ENCODE measurements around the gene AFF2.

DNA sequence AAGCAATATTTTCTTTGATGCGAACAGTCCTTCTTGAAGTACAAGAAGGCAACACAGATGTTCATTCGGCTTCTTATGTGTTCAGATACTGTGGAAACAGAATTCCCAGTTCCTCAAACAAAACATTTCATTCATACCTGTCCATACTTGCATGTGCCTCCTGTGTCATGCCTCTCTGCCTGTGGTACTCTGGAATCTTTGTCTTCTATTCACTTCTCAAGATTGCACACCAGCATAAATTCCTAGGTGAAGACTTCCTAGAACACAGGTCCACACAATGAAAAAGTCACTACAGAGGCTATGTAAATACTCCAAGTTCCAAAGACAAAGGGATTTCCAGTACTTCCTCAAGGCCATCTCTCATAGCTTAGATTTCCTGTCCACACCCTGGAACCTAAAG is 367.2 kb downstream of the AFF2 start:
- TF ChIP-seq, protein P1, sequence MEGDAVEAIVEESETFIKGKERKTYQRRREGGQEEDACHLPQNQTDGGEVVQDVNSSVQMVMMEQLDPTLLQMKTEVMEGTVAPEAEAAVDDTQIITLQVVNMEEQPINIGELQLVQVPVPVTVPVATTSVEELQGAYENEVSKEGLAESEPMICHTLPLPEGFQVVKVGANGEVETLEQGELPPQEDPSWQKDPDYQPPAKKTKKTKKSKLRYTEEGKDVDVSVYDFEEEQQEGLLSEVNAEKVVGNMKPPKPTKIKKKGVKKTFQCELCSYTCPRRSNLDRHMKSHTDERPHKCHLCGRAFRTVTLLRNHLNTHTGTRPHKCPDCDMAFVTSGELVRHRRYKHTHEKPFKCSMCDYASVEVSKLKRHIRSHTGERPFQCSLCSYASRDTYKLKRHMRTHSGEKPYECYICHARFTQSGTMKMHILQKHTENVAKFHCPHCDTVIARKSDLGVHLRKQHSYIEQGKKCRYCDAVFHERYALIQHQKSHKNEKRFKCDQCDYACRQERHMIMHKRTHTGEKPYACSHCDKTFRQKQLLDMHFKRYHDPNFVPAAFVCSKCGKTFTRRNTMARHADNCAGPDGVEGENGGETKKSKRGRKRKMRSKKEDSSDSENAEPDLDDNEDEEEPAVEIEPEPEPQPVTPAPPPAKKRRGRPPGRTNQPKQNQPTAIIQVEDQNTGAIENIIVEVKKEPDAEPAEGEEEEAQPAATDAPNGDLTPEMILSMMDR (IDR thresholded peaks at IDR 0.05): no peak
- no peak for TF ChIP-seq POLR2A (IDR thresholded peaks at IDR 0.05)
- TF ChIP-seq POLR2AphosphoS5 (IDR thresholded peaks at IDR 0.05): no peak
- TF ChIP-seq EP300 (IDR thresholded peaks at IDR 0.05): no peak

Measured in upper lobe of left lung (tissue), 4 donors.